ENCODE measurements around the gene THRAP3.

DNA sequence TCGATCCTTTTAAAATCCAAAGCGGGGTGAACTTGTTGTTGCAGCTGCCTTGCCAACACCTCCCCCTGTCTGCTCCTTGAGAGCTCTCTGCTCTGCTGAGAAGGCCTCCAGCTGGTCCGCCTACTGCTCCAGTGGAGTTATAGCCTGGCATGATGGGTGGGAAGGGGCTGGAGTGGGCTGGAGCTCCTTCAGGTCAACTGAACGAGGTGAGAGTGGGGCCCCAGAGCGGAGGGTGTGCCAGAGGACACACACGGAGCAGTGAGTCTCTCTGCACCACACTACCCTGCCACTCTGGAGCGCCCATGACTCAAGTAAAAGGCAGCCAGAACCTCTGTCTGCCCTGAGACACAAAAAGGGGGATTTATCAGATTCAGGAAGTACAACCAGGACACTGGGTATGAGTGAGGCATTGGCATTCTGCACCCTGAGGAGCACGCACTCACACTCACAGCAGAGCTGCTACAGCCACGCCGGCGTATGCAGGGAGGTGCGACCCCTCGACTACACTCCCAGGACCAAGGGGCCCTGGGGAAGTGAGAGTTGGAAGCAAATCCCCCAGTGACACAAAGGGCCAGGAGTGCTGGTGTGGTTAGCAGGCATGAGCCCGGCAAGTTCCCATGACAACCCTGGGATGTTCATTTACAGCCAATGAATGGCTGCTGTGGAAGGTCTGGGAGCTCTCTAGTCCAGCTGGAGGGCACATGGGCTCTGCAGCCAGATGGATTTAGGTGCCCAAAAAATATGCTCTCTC is 127.2 kb downstream of the THRAP3 start:
- no peak for TF ChIP-seq POLR2AphosphoS5 (IDR thresholded peaks at IDR 0.05; ENCODE audit: low read depth, low read length)
- no peak for TF ChIP-seq REST (IDR thresholded peaks at IDR 0.05; ENCODE audit: insufficient read depth in 1 of 2, low read depth in 2 of 2, low read length in 2 of 2)
- TF ChIP-seq TAF1 (IDR thresholded peaks at IDR 0.05; ENCODE audit: borderline replicate concordance, insufficient read depth, low read length), result no peak
- TF ChIP-seq FOXP2 (optimal IDR thresholded peaks at IDR 0.05; ENCODE audit: borderline replicate concordance, extremely low read depth, extremely low read length, insufficient read depth), result no peak
- no peak for TF ChIP-seq SIN3A (IDR thresholded peaks at IDR 0.05; ENCODE audit: borderline replicate concordance, insufficient read depth, low read length)
